ENCODE measurements around the gene TGFBR3. TPM values are rescaled to one million over a fixed set of nuclear protein-coding genes. Genes with fewer than 3 reads are reported as not detected.

TGFBR3 gene
- total and polyA plus RNA-seq, 9 donors = 92.4 to 442 (median 165) TPM

GRCh38 chr1:91828583-91829281, 57.2 kb downstream of the TGFBR3 start:
- Histone ChIP-seq H3K4me3 (no peak overlapping the region), H3K27ac (no peak overlapping the region), H3K9me3 (no peaks in the 10 kb centered on the region), H3K4me1 (ENCODE audit: insufficient read depth) (peaks cover 19% of the 10 kb centered on the region), H3K27me3 (no peaks in the 10 kb centered on the region), H3K36me3 (no peaks in the 10 kb centered on the region)
- DNase-seq = peak in 1 of 5 donors; percentile 49
- TF ChIP-seq POLR2A (IDR thresholded peaks at IDR 0.05) (no peak), CTCF (IDR thresholded peaks at IDR 0.05) (no peak), EP300 (IDR thresholded peaks at IDR 0.05) (no peak)
- WGBS, 3 donors = 79 to 85% (median 81%) methylated on average over 9 of the region's 9 CpGs
- intact Hi-C loops (cut with DNase I) = no loop called here

- H3K36me3 ChIP-seq = no peaks in the 10 kb centered on the region
- TF ChIP-seq CTCF (IDR thresholded peaks at IDR 0.05) (no peak), POLR2A (IDR thresholded peaks at IDR 0.05) (no peak), EP300 (IDR thresholded peaks at IDR 0.05) (no peak)
- H3K4me3 ChIP-seq = no peak overlapping the region
- H3K27me3 ChIP-seq = no peaks in the 10 kb centered on the region
- intact Hi-C loops (cut with DNase I) = no loop called here
- H3K9me3 ChIP-seq = no peaks in the 10 kb centered on the region
- peaks cover 19% of the 10 kb centered on the region for H3K4me1 ChIP-seq (ENCODE audit: insufficient read depth)
- no peak overlapping the region for H3K27ac ChIP-seq
- WGBS, 3 donors = 79 to 83% (median 83%) methylated on average over 12 of the region's 12 CpGs
- DNase-seq = no peak
These were observed 58.3 kb downstream of the TGFBR3 start for GRCh38 chr1:91827459-91828321.

GRCh38 chr1:91827087-91827458, 58.9 kb downstream of the TGFBR3 start:
- no peak for TF ChIP-seq EP300 (IDR thresholded peaks at IDR 0.05)
- no peak for TF ChIP-seq CTCF (IDR thresholded peaks at IDR 0.05)
- TF ChIP-seq POLR2A (IDR thresholded peaks at IDR 0.05) = no peak
- Histone ChIP-seq H3K27me3 (no peaks in the 10 kb centered on the region), H3K27ac (no peak overlapping the region), H3K9me3 (no peaks in the 10 kb centered on the region), H3K4me1 (ENCODE audit: insufficient read depth) (peaks cover 19% of the 10 kb centered on the region), H3K4me3 (no peak overlapping the region), H3K36me3 (no peaks in the 10 kb centered on the region)
- 89 to 97% (median 96%) methylated on average over 9 of the region's 9 CpGs for WGBS, 3 donors
- DNase-seq = no peak
- intact Hi-C loops (cut with DNase I) = no loop called here

GRCh38 chr1:91826649-91827048, 59.3 kb downstream of the TGFBR3 start:
- no peak overlapping the region for H3K27ac ChIP-seq
- no peak for DNase-seq
- intact Hi-C loops (cut with DNase I) = no loop called here
- no peaks in the 10 kb centered on the region for H3K36me3 ChIP-seq
- TF ChIP-seq POLR2A (IDR thresholded peaks at IDR 0.05) = no peak
- no peak for TF ChIP-seq CTCF (IDR thresholded peaks at IDR 0.05)
- TF ChIP-seq EP300 (IDR thresholded peaks at IDR 0.05) = no peak
- 92 to 95% (median 95%) methylated on average over 5 of the region's 5 CpGs for WGBS, 3 donors
- H3K27me3 ChIP-seq = no peaks in the 10 kb centered on the region
- no peak overlapping the region for H3K4me3 ChIP-seq
- H3K4me1 ChIP-seq (ENCODE audit: insufficient read depth) = peaks cover 21% of the 10 kb centered on the region
- H3K9me3 ChIP-seq = no peaks in the 10 kb centered on the region
